Central memory CD4-positive, alpha-beta T cell (primary cell): ENCODE data around the gene COX6B2.
"Not testable (repeated sequence)": the region's sequence is repeated elsewhere in the genome, so short reads cannot be mapped to it uniquely, and the experiment has no call there.

Experiments used
- DNase-seq: peaks from one replicate; pipeline ENCODE4 v3.0.0; 2022

COX6B2 gene

DNA sequence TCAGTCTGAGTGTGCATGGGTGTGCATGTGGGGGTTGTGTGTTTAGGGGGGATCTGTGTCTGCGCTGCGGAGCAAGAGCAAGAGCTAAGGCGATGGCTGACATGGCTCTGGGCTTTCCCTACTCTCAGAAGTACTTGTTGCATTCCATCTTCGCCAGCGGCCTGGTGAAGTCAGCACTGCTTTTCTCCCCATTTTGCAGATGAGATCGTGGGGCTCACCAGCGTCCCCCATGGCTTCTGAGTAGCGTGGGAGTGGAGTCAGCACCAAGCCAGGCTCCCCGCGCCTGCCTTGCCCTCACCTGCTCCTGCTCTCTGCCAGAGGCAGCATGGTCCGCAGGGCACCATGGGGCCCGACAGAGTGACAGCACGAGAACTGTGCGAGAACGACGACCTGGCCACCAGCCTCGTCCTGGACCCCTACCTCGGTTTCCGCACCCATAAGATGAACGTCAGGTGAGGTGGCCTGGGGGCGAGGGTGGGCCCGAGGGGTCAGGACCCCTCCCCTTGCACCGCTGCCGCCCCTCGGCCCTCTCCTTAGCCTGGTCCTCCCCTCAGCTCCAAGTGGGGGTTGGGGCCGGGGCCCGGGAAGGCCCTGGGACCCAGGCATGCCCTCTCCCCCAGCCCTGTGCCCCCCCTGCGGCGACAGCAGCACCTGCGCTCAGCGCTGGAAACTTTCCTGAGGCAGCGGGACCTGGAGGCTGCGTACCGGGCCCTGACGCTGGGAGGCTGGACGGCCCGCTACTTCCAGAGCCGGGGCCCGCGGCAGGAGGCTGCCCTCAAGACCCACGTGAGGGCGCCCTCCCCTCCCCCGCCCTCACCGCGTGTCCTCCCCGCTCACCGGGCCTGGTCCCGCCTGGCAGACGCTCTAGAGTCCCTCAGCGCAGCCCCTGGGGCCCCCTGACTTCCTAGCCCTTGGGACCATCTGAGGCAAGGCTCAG is 12.7 kb downstream of the COX6B2 start:
- DNase-seq: no peak

DNA sequence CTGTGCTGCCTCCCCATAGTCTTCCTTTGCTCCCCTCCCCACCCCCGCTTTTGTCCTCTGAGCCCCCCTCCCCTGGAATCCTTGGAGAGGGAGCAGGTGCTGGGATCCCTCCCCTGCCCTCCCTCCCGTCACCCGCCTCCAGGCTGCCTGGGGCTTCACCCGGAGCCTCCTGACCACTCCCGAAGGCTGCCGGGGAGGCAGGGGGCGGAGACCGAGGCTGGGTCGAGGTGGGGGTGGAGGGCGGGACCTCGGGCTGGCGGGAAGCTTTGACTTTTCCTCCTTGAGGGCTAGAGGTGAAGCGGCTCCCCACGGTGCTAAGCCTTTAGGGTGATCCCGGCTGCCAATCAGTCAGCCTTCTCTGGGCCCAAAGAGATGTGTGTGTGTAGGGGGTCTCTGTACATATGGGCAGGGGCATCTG is 13.3 kb downstream of the COX6B2 start:
- no peak for DNase-seq

DNA sequence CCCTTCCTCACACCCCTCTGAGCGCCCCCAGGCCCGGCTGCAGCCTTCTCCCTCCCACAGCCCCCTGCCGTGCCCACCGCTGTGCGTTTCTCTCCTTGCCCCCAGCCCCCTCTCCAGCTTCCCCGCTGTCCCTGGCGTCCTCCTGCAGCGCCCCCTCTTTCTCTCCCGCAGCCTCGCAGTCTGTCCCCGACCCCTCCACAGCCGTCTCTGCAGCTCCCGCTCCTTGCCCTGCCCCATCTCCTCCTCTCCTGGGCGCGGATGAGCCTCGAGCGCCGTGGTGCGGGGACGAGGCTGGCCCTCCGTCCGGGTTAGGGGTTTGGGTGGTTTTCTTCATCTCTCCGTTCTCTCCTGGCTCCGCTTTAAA is 13.8 kb downstream of the COX6B2 start:
- DNase-seq: no peak

DNA sequence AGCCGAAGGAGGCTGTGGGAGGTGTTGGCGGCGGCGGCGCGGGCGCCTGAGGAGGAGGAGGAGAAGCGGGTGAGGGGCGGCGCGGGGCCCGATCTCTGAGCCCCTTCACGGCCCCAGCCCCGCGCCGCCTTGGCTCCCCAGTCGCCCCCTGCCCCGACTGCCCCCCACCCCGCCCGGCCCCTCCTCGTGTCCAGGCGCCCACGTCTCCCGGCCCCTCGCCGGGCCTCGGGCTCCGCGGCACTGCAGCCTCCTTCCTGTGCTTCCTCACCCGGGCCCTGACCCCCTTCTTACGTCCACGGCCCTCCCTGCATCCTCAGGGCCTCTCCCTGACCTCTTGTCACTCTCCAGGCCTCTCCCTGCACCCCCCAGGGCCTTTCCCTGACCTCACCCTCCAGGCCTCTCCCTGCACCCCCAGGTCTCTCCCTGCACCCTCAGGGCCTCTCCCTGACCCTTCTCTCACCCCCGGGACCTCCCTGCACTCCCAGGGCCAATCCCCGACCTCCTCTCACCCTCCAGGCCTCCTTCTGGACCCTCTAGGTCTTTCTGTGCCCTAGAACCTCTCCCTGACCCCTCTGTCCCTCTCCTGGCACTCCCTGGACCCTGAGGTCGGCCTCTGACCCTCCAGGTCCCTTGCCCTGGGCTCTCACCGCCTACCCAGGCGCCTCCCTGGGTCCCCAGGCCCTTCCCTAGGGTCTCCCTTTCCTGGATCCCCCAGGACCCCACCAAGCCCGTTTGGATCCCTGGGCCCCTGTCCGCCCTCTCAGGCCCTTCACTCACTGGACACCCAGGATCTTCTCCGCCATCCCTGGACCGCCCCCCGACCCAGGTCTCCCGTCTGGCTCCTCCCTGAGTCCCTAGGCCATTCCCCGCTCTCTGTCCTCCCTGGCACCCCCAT is 14.4 kb downstream of the COX6B2 start:
- no peak for DNase-seq

DNA sequence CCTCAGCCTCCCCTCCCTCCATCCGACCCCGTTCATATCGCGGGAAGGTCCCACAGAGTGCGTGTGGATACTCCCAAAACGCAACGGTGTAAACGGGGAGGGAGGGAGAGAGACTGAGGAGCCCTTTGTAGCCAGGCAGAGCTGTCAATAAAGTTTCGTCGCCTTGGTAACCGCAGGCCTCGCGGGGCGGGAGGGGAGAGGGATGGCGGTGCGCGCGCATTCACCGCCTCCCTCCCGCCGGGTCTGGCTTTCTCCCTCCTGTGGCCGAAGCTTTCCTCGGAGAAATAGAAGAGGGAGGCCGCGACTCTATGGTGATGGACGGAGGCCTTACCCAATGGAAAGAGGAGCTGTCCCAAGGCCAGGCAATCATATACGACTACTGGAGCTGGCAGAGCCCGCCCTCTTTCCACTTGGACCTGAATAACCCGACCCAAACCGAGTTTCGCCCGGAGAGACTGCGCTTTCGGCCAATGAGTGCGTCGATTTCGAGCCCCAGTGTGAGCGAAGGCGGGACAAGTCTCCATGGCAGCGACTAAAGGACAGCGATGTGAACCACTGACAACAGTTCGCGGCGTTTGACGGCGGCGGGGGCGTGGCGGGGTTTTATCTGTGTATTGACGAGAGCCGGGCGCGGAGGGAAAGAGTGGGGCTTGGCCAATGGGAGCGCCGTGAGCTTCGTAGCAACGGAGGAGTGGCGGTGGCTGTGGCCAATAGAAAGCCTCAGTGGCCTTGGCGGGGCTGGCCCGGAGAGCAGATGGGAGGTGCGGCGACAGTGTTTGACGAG is 15.2 kb downstream of the COX6B2 start, which contains the start of gene KMT5C:
KMT5C (plus strand) TSS at position 772 of the 784 bp plus-strand sequence. CDS start 2,061 bp downstream, outside the sequence.
- peak; percentile 100 for DNase-seq

DNA sequence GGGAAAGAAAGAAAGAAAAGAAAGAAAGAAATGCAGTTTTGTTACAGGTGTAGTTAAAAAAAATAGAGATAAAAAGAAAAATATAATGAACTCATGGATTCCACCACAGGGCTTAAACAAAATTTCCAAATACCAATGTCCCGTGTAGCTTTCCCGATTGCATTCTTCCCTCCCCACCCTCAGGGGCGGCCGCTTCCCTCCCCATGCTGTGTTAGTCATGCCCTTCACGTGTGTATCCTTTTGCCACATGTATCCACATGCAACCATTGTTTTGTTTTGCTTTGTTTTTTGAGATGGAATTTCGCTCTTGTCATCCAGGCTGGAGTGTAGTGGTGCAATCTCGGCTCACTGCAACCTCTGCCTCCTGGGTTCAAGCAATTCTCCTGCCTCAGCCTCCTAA is 18.4 kb downstream of the COX6B2 start:
- no peak for DNase-seq

DNA sequence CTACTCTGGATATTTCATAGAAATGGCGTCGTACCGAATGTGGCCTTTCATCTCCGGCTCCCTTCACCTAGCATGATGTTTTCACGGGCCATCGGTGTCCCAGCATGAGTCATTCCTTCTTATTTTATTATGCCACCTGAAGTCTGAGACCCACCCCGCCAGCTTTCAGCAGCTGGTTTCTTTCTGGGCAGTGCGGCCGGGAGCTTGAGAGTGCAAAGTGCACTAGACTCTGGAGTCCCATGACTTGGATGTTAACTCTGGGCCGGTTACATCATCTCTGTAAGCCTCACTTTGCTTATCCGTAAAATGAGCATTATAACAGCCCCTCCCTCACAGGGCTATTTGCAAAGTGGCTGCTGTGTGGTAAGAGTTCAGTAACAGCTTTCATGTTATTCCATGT is 20.6 kb downstream of the COX6B2 start:
- DNase-seq: no peak

DNA sequence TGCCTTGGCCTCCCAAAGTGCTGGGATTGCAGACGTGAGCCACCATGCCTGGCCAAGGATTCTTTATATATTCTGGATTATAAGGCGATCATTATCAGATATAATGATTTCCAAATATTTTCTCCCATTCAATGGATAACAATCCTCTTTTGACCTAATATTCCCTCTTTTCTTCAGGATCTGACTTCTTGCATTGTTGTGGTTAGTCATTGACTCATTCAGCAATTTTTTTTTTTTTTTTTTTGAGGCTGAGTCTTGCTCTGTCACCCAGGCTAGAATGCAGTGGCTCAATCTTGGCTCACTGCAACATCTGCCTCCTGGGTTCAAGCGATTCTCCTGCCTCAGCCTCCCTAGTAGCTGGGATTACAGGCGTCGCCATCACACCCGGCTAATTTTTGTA is 24.7 kb downstream of the COX6B2 start:
- DNase-seq: not testable (repeated sequence)

DNA sequence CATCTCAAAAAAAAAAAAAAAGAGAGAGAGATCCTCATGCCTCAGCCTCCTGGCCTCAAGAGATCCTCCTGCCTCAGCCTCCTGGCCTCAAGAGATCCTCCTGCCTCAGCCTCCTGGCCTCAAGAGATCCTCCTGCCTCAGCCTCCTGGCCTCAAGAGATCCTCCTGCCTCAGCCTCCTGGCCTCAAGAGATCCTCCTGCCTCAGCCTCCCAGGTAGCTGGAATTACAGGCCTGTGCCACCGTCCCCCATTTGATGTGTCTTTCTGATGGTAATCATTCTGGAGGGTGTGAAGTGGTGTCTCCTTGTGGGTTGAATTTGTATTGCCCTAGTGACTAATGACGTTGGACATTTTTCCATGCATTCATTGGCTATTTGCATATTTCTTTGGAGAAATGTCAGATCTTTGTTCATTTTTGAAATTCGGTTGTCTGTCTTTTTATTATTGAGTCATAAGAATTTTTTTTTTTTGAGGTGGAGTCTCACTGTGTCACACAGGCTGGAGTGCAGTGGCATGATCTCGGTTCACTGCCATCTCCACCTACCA is 25.7 kb downstream of the COX6B2 start:
- not testable (repeated sequence) for DNase-seq

DNA sequence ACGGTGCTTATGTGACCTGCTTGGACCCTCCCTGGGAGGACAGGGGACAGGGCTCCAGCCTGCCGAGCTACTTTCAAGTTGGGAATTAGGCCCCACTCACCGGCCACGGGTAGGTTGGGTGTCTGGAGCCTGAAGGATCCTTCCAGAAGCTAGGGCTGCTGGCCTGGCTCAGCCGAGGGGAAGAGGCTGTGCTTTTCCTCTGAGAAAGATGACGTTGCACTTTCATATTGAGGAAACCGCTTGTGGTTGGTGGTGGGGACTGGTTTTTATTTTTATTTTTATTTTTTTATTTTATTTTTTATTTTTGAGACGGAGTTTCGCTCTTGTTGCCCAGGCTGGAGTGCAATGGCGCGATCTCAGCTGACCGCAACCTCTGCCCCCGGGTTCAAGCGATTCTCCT is 29.3 kb downstream of the COX6B2 start, which contains the start of gene TMEM150B:
TMEM150B (minus strand) TSS at position 170 of the 400 bp plus-strand sequence. CDS start 4,305 bp downstream, outside the sequence.
- no peak for DNase-seq

DNA sequence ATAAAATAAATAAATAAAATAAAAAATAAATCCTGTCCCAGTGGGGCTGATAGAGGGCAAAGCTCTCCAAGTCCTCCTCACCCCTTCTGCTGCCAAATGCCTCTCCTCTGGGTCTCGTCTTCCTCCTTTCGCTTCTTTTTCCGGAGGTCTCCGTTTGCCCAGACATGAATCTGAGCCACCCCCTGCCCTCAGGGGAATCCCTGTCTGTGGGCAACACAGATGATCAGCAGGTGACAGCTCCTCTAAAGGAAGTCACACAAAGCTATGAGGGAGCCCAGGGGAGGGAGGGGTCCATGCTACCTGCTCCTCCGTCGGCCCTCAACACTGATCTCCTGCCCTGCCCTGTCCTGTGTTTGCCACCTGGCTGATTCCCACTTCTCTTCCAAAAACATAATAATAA is 29.9 kb downstream of the COX6B2 start:
- DNase-seq: no peak

DNA sequence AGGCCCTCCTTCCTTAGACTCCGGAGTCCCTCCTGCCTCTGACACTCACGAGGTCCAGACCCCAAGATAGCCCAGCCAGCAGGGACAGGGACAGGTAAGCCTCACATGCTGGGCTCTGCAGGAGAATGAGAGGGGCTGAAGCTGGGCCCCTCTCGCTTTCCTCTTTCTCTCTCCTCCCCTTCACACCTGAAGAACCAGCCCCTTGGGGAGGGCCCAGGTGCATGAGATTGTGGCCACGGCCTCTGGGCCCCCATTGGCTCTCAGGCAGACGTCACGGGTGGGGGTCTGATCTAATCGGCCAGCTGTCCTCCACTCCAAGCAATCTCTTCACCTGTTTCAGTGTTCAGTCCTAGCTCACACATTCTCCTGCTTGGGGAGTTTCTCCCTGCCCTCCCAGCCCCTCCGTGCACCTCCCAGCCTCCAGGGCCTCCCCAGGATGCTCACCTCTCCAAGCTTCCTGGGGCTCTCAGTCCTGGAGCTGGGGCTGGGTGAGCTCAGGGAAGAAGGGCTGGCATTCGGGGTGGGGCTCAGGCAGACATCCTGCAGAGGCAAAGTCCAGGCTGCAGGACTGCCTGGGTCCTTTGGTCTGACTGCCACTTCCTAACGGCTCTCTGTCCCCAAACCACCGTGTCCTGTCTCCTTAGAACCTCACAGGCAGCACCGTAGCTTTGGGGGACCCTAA is 32.2 kb downstream of the COX6B2 start:
- DNase-seq: no peak

DNA sequence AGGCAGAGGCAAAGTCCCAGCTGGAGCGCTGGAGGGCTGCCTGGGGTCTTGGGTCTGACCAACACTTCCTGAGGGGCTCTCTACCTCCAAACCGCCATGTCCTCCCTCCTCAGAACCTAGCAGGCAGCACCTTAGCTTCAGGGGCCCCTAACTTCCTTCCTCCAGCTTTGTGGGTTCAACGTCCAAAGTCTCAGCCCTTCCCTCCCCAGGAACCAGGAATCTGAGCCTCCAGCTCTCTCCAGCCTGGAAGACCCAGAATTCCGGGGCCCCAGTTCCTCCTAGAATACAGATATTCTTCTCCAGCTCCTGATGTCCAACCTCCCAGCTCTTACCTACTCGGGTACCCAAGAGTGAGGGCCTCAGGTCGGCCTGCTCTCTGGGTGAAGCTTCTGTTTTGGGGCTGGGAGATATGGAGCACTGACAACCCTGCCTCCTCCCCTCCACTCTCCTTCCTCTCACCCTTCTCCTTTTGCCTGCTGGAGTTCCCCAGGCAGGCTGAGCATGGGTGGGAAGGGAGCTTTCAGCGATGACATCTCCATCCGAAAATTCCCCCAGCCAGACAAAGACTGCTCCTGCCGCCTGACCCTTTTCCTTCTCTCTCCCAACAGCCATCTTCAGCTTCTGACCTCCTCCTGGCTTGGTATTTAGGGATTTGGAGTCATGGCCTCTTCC is 32.9 kb downstream of the COX6B2 start:
- DNase-seq: no peak

DNA sequence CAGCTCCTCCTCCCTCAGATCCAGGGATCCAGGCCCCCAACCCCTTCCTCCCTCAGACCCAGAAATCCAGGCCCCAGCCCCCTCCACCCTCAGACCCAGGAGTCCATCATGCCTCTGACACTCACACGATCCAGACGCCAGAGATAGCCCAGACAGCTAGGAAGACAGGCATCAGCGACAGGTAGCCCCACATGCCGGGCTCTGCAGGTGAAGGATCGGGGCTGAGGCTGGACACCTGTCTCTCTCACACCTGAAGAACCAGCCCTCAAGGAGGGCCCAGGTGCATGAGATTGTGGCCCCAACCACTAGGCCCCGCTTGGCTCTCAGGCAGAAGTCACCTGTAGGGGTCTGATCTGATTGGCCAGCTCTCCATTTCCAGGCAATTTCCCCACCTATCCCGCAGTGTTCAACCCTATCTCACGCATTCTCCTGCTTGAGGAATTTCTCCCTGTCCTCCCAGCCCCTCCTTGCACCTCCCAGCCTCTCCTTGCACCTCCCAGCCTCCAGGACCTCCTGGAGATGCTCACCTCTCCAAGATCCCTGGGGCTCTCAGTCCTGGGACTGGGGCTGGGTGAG is 33.6 kb downstream of the COX6B2 start:
- DNase-seq: no peak

DNA sequence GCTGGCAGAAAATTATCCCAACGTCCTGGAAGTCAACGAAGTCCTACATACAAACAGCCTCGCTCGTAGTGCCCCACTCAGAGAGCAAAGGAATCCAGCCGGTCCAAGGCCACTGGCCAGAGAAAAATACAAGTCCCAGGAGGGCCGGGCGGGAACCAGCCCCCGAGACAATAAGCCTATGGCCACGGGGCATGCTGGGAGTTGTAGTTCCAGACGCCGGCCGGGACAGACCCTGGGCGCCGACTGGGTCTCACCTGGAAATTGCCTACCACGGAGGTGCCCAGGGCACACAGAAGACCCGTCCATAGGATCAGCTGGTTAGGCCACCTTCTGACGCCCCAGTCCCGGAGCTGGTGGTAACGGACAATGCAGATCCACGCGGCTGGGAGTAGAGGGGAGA is 34.7 kb downstream of the COX6B2 start:
- DNase-seq: no peak

DNA sequence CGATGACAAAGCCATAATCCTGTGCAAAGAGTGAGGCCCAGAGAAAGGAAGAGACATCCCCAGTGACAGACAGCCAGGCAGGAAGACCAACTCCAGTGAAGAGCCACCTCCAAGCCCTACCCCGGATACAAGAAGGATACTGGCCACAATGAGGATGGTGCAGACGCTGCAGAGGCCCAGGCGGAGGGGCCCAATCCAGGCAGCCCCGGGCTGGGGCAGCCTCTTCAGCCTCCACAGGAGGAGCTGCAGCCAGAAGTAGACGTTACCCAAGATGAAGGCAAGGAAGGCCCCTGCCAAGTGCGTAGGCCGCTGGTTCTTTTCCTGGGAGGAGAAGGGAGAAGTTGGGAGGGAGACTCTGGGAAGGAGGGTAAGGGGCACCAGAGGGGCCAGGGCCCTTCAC is 37.9 kb downstream of the COX6B2 start:
- no peak for DNase-seq

DNA sequence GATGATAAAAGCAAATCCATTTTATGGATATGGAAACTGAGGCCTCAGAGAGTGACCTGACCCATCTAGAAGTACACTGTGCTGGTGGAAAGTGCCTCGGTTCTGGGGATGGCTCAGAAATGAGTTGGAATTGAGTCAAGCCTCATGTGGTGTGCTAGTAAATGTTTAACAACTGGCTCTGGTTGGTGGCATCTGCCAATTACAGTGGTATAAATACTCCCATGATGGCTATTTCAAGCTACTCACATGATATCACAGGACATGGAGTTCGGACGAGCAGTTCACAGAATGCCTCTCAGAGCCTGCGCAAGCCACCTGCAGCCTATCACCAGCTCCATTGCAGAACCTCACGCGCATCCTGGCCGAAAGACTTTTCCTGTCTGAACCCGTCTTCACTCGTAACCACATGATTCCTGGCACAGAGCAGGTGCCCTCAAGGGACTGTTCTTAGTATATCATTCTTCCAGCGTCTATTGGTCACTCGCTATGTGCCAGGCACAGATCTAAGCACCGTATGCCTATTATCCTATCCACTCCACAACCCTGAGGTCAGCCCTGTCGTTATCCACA is 38.5 kb downstream of the COX6B2 start:
- no peak for DNase-seq

DNA sequence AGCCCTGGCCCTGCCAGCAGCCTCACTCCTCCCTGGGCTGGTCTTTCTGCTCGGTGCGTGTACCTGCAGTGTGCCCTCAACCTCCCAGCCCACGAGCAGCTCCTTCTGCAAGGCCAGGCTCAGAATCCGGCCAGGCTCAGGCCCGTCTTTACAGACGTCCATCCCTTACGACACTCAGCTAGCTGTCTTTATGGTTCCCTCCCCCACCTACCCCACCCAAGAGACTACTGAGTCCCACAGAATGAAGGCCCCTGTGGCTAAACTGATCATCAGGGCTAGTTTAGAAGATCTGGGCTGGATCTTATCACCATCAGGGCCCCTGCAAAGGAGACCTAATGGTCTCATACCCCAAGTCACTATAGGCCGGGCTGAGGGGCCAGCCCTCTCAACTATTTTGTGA is 40.1 kb downstream of the COX6B2 start:
- no peak for DNase-seq

DNA sequence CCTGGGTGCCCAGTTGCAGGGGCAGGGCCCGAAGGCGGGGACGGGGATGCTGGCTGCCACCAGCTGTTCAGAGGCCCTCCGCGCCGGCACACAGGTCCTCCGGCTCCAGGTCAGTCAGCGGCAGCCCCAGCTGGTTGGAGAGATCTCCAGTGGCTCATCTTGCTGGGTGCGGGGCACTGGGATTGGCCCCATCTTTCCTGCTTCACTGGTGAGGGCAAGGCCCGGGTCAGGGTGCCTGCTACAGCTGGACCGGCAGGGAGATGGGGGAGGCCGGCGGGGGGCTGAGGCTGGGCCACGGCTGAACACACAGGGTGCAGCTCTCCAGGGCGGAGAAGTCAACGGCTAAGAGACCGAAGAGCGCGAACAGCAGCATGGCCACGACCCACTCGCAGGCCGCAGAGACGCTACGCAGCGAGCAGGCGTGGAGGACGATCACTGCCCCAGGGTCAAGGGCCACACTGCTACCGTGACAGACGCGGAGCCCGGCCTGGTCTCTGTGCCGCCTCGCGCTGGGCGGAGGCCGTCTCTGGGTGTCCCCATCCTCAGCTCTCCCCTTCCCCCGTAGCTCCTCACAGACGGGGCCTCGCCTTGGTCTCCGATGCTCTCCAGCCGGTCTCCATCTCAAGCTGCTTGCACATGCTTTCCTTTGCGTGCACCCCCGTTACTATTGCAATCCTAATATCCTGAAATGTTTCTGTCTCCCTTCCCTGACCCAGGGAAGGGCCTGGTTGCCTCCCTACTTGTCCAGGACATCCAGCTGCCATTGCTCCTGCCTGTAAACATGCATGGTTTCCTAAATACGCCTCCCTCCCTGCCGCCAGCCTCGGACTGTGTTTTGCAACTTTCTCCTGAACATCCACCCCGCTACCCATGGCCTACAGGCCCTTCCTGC is 41.7 kb downstream of the COX6B2 start:
- DNase-seq: no peak
